ENCODE results near the gene FOXD1. TPM values are rescaled to one million over a fixed set of nuclear protein-coding genes. Genes with fewer than 3 reads are reported as not detected.

The FOXD1 gene
- total and polyA plus RNA-seq, 9 of the 15 experiments (the other 6 are each of a cell fraction or from before 2014, with no cell fraction given): 0.03 to 0.40 (median 0.10) TPM; not detected in 4

DNA sequence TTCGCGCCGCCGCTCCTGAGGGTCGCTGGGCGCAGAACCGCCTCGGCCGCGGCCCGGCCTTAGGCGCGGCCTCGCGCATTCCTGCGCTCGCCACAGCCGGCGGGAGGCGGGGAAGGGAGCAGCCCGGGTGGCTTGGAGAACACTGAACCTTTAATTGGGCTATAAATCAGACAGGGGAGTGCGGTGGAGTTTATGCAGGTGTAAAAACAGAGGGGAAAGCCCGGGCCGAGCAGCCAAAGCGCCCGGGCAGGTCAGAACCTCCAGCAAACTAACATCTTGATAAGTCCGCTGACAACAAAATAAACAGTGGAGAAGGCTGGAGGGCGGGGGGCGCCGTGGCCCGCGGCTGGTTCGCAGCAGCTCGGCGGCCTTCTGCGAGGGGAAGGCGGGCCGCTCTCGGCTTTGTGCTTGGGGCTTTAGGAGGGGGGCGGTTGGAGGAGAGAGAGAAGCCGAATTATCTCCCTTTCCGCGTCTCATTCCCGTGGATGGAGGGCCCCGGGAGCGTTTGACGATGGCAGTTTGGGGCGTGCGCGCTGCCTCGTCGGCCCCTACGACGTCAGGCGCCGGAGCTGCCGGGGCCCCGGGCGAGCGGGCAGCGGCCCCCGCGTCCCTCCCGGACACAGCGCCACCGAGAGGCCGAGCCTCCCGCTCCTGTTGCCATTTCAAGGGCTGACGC lies 11.3 kb downstream of the FOXD1 start (continued):
- TF ChIP-seq, protein P1, sequence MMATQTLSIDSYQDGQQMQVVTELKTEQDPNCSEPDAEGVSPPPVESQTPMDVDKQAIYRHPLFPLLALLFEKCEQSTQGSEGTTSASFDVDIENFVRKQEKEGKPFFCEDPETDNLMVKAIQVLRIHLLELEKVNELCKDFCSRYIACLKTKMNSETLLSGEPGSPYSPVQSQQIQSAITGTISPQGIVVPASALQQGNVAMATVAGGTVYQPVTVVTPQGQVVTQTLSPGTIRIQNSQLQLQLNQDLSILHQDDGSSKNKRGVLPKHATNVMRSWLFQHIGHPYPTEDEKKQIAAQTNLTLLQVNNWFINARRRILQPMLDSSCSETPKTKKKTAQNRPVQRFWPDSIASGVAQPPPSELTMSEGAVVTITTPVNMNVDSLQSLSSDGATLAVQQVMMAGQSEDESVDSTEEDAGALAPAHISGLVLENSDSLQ (IDR thresholded peaks at IDR 0.05): peak; percentile 31; the same call in 1 of the 2 replicates
- TF ChIP-seq, protein P2, sequence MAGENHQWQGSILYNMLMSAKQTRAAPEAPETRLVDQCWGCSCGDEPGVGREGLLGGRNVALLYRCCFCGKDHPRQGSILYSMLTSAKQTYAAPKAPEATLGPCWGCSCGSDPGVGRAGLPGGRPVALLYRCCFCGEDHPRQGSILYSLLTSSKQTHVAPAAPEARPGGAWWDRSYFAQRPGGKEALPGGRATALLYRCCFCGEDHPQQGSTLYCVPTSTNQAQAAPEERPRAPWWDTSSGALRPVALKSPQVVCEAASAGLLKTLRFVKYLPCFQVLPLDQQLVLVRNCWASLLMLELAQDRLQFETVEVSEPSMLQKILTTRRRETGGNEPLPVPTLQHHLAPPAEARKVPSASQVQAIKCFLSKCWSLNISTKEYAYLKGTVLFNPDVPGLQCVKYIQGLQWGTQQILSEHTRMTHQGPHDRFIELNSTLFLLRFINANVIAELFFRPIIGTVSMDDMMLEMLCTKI (IDR thresholded peaks at IDR 0.05; ENCODE audit: partially characterized antibody): no peak
- TF ChIP-seq RNF2 (IDR thresholded peaks at IDR 0.05) (peak; percentile 38; the same call in 1 of the 2 replicates), CXXC5 (CRISPR knock-in tag; IDR thresholded peaks at IDR 0.05) (peak; percentile 44), NCOA6 (IDR thresholded peaks at IDR 0.05) (peak; percentile 55; the same call in 1 of the 2 replicates), MTA3 (IDR thresholded peaks at IDR 0.05; ENCODE audit: borderline replicate concordance) (peak; percentile 37; the same call in 1 of the 2 replicates), NRF1 (conservative IDR thresholded peaks at IDR 0.05 in 1 of 2, IDR thresholded peaks at IDR 0.05 in 1 of 2) (peak; percentile 17 to 19; a peak in 1 of 4 replicates), YY1 (IDR thresholded peaks at IDR 0.05; ENCODE audit: borderline replicate concordance in 1 of 3, control insufficient read depth in 1 of 3, extremely low read depth in 1 of 3, insufficient read depth in 3 of 3, insufficient read length in 1 of 3, insufficient replicate concordance in 2 of 3, low read depth in 1 of 3, low read length in 2 of 3) (peak in 1 of 3 experiments; percentile 33), RAD21 (CRISPR knock-in tag; conservative IDR thresholded peaks at IDR 0.05 in 1 of 2, IDR thresholded peaks at IDR 0.05 in 1 of 2) (0 out of 4 replicates have a peak, but pooled peaks of 1 of the 2 experiments have one; percentile 10), NR4A1 (CRISPR knock-in tag; IDR thresholded peaks at IDR 0.05) (no peak), NR4A1 (tag; IDR thresholded peaks at IDR 0.05) (no peak)

All from K562 (cell line).